ENCODE results near the gene DOCK6. TPM values are rescaled to one million over a fixed set of nuclear protein-coding genes. Genes with fewer than 3 reads are reported as not detected.

The DOCK6 gene
- total and polyA plus RNA-seq, 10 of the 15 experiments (the other 5 are each of a cell fraction or from before 2014, with no cell fraction given), result 0.76 to 24.8 (median 4.7) TPM

DNA sequence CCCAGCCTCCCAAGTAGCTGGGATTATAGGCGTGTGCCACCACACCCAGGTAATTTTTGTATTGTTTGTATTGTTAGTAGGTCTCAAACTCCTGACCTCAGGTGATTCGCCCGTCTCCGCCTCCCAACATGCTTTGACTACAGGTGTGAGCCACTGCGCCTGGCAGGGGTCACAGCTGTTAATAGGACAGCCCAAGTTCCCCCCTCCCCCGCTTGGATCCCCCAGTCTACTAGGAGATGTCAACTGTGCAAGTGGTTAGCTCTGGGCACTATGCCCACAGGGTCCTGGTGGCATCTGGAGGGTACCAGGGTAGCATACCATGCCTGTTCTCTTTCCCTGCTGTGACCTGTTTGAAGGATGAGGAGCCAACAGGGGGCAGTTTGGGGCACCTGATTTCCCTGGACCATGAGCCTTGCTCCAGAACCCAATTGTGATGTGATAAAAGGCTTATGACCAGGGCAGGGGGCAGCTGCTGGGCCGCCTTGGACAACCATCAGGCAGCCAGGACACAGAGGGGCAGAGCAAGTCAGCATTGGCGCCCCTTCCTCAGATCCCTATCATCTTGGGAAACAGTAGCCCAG lies 33.4 kb upstream of the DOCK6 start, which contains the start of gene TSPAN16:
TSS of gene TSPAN16 (plus strand) at position 496 of the 581 bp plus-strand sequence. CDS start 138 bp downstream, outside the sequence.
- ChIA-PET POLR2A (no interaction called here), RAD21 (ENCODE audit: unreplicated experiment) (interaction anchor here (0.6 to 1.5 kb wide), 7 partner anchors 21 to 187 kb away, joined by 3 to 7 read pairs (median 4); partner anchors contain the start of gene SWSAP1), SMC1A (ENCODE audit: uncharacterized antibody, unreplicated experiment) (interaction anchor here (1.0 to 3.3 kb wide), 6 partner anchors 9 to 187 kb away, joined by 3 to 23 read pairs (median 6); partner anchors contain the start of genes CCDC159, RAB3D, SWSAP1 and TMEM205), CTCF (interaction anchor here (1.2 to 5.2 kb wide), 5 partner anchors 28 to 187 kb away, joined by 3 to 51 read pairs (median 8); partner anchors contain the start of genes EPOR and SWSAP1)
- Histone ChIP-seq H3K79me2 (ENCODE audit: control insufficient read depth, insufficient read depth, low read length) (no peaks in the 10 kb centered on the region), H2AFZ (ENCODE audit: control insufficient read depth, low read depth, low read length) (no peak within 1 kb of the TSS), H3K27me3 (replicated peaks in 1 of 2; ENCODE audit: control insufficient read depth in 2 of 2, insufficient read depth in 2 of 2, low read length in 1 of 2) (no peaks in the 10 kb centered on the region), H4K20me1 (ENCODE audit: control insufficient read depth, insufficient read depth) (no peaks in the 10 kb centered on the region), H3K36me3 (ENCODE audit: control insufficient read depth in 2 of 2, insufficient read depth in 2 of 2, low read length in 1 of 2) (no peaks in the 10 kb centered on the region), H3K9me3 (replicated peaks; ENCODE audit: control insufficient read depth, insufficient read depth, low read length) (no peaks in the 10 kb centered on the region), H3K4me1 (ENCODE audit: control insufficient read depth, insufficient read depth, low read length) (peaks cover 7% of the 10 kb centered on the region), H3K4me3 (no peak within 1 kb of the TSS), H3K27ac (ENCODE audit: control insufficient read depth, insufficient read depth) (no peak within 1 kb of the TSS), H3K9ac (ENCODE audit: control insufficient read depth, insufficient read depth, low read length) (no peak within 1 kb of the TSS), H3K4me2 (ENCODE audit: control insufficient read depth, insufficient read depth) (no peak within 1 kb of the TSS)
- intact Hi-C loops (cut with micrococcal nuclease; ENCODE audit: unreplicated experiment) (no loop called here), in situ Hi-C loops (cut with MboI) (loop anchor here (10.0 kb wide), 1 partner anchor 179 kb away; no protein-coding TSS in a partner anchor)
- BruUV-seq (replicated peaks), result no TSS peak
- no peak for ATAC-seq
- no peak for FAIRE-seq
- WGBS (ENCODE audit: insufficient coverage, insufficient replicate concordance, low lambda C conversion rate, missing lambda C conversion rate), result 57% methylated on average over 8 of the region's 8 CpGs
- TF ChIP-seq, protein P1, sequence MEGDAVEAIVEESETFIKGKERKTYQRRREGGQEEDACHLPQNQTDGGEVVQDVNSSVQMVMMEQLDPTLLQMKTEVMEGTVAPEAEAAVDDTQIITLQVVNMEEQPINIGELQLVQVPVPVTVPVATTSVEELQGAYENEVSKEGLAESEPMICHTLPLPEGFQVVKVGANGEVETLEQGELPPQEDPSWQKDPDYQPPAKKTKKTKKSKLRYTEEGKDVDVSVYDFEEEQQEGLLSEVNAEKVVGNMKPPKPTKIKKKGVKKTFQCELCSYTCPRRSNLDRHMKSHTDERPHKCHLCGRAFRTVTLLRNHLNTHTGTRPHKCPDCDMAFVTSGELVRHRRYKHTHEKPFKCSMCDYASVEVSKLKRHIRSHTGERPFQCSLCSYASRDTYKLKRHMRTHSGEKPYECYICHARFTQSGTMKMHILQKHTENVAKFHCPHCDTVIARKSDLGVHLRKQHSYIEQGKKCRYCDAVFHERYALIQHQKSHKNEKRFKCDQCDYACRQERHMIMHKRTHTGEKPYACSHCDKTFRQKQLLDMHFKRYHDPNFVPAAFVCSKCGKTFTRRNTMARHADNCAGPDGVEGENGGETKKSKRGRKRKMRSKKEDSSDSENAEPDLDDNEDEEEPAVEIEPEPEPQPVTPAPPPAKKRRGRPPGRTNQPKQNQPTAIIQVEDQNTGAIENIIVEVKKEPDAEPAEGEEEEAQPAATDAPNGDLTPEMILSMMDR (IDR thresholded peaks at IDR 0.05 in 2 of 3, conservative IDR thresholded peaks at IDR 0.05 in 1 of 3; ENCODE audit: control insufficient read depth in 2 of 3, extremely low read depth in 1 of 3, insufficient read depth in 1 of 3, low read depth in 3 of 3, low read length in 3 of 3), result peak in 2 of 3 experiments; percentile 8 to 17; a peak in 2 of 6 replicates
- TF ChIP-seq, protein P2, sequence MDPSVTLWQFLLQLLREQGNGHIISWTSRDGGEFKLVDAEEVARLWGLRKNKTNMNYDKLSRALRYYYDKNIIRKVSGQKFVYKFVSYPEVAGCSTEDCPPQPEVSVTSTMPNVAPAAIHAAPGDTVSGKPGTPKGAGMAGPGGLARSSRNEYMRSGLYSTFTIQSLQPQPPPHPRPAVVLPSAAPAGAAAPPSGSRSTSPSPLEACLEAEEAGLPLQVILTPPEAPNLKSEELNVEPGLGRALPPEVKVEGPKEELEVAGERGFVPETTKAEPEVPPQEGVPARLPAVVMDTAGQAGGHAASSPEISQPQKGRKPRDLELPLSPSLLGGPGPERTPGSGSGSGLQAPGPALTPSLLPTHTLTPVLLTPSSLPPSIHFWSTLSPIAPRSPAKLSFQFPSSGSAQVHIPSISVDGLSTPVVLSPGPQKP (IDR thresholded peaks at IDR 0.05; ENCODE audit: low read depth, low read length), result no peak
- TF ChIP-seq KDM1A (IDR thresholded peaks at IDR 0.05; ENCODE audit: borderline replicate concordance) (no peak), HDAC6 (IDR thresholded peaks at IDR 0.05; ENCODE audit: unreplicated experiment) (no peak), TCF12 (IDR thresholded peaks at IDR 0.05; ENCODE audit: low read depth, low read length) (no peak)
- no peak for DNase-seq (ENCODE audit: low read depth, low spot score)
